ENCODE measurements around the gene TIAM2. TPM values are rescaled to one million over a fixed set of nuclear protein-coding genes. Genes with fewer than 3 reads are reported as not detected.

TIAM2 gene
- total RNA-seq, 1 donor from 2014 or later = 21.1 TPM

- Mint-ChIP-seq H3K27me3 (ENCODE audit: unreplicated experiment) (no peaks in the 10 kb centered on the region), H3K9me3 (ENCODE audit: unreplicated experiment) (no peaks in the 10 kb centered on the region), H3K36me3 (ENCODE audit: low read depth, unreplicated experiment) (peaks cover 17% of the 10 kb centered on the region), H3K27ac (ENCODE audit: unreplicated experiment) (no peak overlapping the region), H3K4me1 (ENCODE audit: unreplicated experiment) (no peaks in the 10 kb centered on the region), H3K4me3 (ENCODE audit: unreplicated experiment) (no peak overlapping the region)
- TF ChIP-seq CTCF (IDR thresholded peaks at IDR 0.05; ENCODE audit: unreplicated experiment) = no peak
- no peak for DNase-seq (ENCODE audit: low spot score)
These were observed 295.4 kb downstream of the TIAM2 start for GRCh38 chr6:155290491-155290890.

GRCh38 chr6:155291291-155291690, 296.2 kb downstream of the TIAM2 start:
- peaks cover 21% of the 10 kb centered on the region for H3K36me3 Mint-ChIP-seq (ENCODE audit: low read depth, unreplicated experiment)
- TF ChIP-seq CTCF (IDR thresholded peaks at IDR 0.05; ENCODE audit: unreplicated experiment) = no peak
- no peak for DNase-seq (ENCODE audit: low spot score)
- H3K9me3 Mint-ChIP-seq (ENCODE audit: unreplicated experiment) = no peaks in the 10 kb centered on the region
- no peaks in the 10 kb centered on the region for H3K4me1 Mint-ChIP-seq (ENCODE audit: unreplicated experiment)
- H3K27me3 Mint-ChIP-seq (ENCODE audit: unreplicated experiment) = no peaks in the 10 kb centered on the region
- no peak overlapping the region for H3K27ac Mint-ChIP-seq (ENCODE audit: unreplicated experiment)
- H3K4me3 Mint-ChIP-seq (ENCODE audit: unreplicated experiment) = no peak overlapping the region

GRCh38 chr6:155292711-155293110, 297.6 kb downstream of the TIAM2 start:
- Mint-ChIP-seq H3K4me1 (ENCODE audit: unreplicated experiment) (no peaks in the 10 kb centered on the region), H3K27me3 (ENCODE audit: unreplicated experiment) (no peaks in the 10 kb centered on the region), H3K27ac (ENCODE audit: unreplicated experiment) (no peak overlapping the region), H3K4me3 (ENCODE audit: unreplicated experiment) (no peak overlapping the region), H3K9me3 (ENCODE audit: unreplicated experiment) (no peaks in the 10 kb centered on the region), H3K36me3 (ENCODE audit: low read depth, unreplicated experiment) (peaks cover 24% of the 10 kb centered on the region)
- no peak for DNase-seq (ENCODE audit: low spot score)
- no peak for TF ChIP-seq CTCF (IDR thresholded peaks at IDR 0.05; ENCODE audit: unreplicated experiment)

GRCh38 chr6:155297669-155298068, 302.6 kb downstream of the TIAM2 start:
- H3K27ac Mint-ChIP-seq (ENCODE audit: unreplicated experiment) = no peak overlapping the region

GRCh38 chr6:155301867-155302266, 306.8 kb downstream of the TIAM2 start:
- Mint-ChIP-seq H3K4me3 (ENCODE audit: unreplicated experiment) (no peak overlapping the region), H3K27ac (ENCODE audit: unreplicated experiment) (no peak overlapping the region), H3K4me1 (ENCODE audit: unreplicated experiment) (no peaks in the 10 kb centered on the region), H3K27me3 (ENCODE audit: unreplicated experiment) (no peaks in the 10 kb centered on the region), H3K9me3 (ENCODE audit: unreplicated experiment) (no peaks in the 10 kb centered on the region), H3K36me3 (ENCODE audit: low read depth, unreplicated experiment) (peaks cover 17% of the 10 kb centered on the region)
- TF ChIP-seq CTCF (IDR thresholded peaks at IDR 0.05; ENCODE audit: unreplicated experiment) = no peak
- no peak for DNase-seq (ENCODE audit: low spot score)

More at GRCh38 chr6:155297669-155298068, 302.6 kb downstream of the TIAM2 start:
- H3K36me3 Mint-ChIP-seq (ENCODE audit: low read depth, unreplicated experiment) = peaks cover 18% of the 10 kb centered on the region
- no peak overlapping the region for H3K4me3 Mint-ChIP-seq (ENCODE audit: unreplicated experiment)
- no peaks in the 10 kb centered on the region for H3K9me3 Mint-ChIP-seq (ENCODE audit: unreplicated experiment)
- DNase-seq (ENCODE audit: low spot score) = no peak
- H3K27me3 Mint-ChIP-seq (ENCODE audit: unreplicated experiment) = no peaks in the 10 kb centered on the region
- H3K4me1 Mint-ChIP-seq (ENCODE audit: unreplicated experiment) = no peaks in the 10 kb centered on the region
- no peak for TF ChIP-seq CTCF (IDR thresholded peaks at IDR 0.05; ENCODE audit: unreplicated experiment)

Measured in endothelial cell (in vitro differentiated cells).